HG03521 (cell line): ENCODE results near the gene FIS1.
"Not testable (repeated sequence)": the region's sequence is repeated elsewhere in the genome, so short reads cannot be mapped to it uniquely, and the experiment has no call there.

ENCODE experiments used
- ATAC-seq: cut with Tn5 transposase; IDR thresholded peaks from one replicate; pipeline ENCODE4 v1.9.1; 2021; ENCODE audit warnings: mild to moderate bottlenecking, moderate library complexity; ENCODE audit not compliant: unreplicated experiment

Gene FIS1

GRCh38 chr7:101206665-101207042, 38.2 kb downstream of the FIS1 start:
- ATAC-seq, result no peak

- ATAC-seq, result no peak
Measured at GRCh38 chr7:101205901-101206664, 38.8 kb downstream of the FIS1 start.

GRCh38 chr7:101203740-101204738, 40.8 kb downstream of the FIS1 start:
- not testable (repeated sequence) for ATAC-seq

GRCh38 chr7:101202603-101202918, 42.3 kb downstream of the FIS1 start:
- no peak for ATAC-seq

DNA sequence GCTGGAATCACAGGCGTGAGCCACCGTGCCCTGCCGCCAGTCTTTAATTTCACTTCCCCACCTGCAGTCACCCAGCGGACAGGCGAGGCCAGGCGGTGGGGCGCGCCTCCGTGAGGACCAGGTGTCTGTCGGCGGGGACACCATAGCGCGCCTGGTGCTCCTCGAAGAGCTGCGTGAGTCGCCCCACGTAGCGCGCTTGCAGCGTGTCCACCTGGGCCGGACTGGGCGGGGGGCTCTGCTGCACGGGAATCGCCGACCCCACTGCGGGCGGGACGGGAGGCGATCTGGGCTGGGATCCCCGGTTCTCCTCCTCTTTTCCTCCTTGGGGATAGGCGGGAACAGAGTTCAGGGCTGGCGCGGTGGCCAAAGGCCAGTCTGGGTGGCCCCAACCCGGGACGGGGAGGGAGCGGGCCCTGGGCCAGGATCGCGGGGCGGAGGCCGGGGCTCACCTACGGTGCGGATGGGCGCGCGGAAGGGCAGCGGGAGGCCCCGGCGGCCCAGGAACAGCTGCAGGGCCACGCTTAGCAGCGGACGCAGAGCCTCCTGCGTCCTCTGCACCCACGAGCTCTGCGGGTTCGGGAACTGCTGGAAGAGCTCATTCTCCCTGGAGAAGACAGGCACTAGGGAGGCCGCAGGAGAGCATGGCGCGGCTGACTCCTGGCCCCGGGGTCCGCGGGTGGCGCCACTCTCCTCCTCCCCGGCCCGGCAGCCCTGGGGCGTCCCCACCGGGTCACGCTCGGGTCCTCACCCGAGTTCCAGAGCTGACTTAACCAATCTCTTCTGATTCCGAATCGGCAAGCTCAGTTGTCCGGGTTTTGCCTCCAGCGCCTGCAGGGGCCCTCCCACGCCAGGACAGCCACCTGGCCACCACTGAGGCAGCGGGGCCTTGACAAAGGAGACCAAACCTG, 42.9 kb downstream of the FIS1 start:
- no peak for ATAC-seq

DNA sequence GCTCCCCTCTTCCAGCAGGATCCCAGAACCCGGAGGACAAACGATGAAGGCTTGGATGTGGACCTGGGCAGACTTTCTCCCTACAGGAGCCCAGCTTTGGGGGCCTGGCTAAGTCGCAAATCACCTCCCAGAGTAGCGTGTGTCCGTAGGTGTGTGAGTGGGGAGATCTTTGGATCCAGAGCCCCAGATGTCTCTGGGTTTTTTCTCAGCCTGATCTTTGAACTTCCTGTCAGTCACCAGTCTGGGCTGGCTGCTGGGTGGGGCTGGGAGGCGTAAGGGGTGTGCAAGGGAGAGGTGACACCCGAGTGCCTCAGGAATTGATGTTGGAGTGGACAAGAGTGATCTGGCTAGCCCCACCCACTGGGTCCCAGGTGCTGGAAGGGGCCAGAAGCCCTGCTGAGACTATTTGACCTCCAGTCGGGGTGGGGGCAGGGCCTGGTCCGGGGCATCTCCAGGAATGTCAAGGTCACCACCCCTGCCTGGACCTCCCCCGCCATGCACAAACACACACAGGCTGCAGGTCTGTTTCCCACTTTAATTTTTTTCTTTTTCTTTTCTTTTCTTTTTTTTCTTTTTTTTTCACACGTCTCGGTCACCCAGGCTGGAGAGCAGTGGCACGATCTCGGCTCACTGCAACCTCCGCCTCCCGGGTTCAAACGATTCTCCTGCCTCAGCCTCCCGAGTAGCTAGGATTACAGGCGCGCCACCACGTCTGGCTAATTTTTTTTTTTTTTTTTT, 43.9 kb downstream of the FIS1 start, which contains the start of gene MOGAT3:
TSS of gene MOGAT3 (minus strand) at position 175 of the 738 bp plus-strand sequence. CDS start 182 bp downstream, outside the sequence.
- ATAC-seq, result no peak

GRCh38 chr7:101200504-101200861, 44.4 kb downstream of the FIS1 start:
- ATAC-seq, result no peak

DNA sequence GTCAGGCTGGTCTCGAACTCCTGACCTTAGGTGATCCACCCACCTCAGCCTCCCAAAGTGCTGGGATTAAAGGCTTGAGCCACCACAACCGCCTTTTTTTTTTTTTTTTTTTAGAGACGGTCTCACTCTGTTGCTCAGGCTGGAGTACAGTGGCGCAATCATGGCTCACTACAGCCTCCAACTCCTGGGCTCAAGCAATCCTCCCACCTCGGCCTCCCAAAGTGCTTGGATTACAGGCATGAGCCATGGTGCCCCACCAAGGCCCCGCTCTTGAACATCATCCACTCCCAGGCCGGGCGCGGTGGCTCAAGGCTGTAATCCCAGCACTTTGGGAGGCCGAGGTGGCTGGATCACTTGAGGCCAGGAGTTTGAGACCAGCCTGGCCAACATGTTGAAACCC, 45.4 kb downstream of the FIS1 start:
- ATAC-seq, result not testable (repeated sequence)

- ATAC-seq, result no peak
Measured at GRCh38 chr7:101198476-101198875, 46.4 kb downstream of the FIS1 start.

DNA sequence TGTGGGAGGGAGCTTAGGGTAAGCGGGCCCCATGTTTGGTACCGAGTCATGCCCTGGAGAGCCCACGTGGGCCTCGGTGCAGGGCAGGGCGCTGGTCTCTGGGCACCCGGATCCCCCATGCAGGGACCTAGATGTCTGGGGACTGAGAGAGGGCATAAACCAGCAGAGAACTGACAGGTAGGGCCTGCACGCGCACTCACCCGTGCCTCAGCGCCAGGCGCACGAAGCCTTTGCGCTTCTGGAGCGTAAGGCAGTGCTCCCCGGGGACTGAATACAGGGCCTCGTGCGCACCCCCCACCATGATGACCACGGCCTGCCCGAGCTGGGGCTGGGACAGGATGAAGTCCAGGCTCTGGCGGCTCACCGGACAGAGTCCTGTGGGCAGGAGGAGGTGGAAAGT, 46.9 kb downstream of the FIS1 start:
- ATAC-seq, result no peak

DNA sequence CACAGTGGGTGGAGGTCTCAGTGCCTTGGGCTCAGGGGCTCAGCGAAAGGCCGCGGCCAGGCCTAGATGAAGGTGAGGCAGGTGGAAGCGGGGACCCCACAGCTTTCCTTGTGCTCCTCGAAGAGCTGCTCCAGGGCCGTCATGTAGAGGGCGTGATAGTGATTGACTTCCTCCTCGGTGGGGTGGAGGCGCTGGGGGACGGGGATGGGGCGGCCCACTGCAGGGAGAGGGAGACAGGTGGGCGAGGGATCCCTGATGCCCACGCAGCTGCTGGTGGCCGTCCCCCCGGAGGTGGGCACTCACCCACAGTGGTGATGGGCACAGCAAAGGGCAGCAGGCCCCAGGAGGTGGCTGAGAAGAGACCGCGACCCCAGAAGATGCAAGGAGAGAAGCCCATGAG, 49.0 kb downstream of the FIS1 start:
- no peak for ATAC-seq
